Measurements from ENCODE around the gene SPRR2G. TPM values are rescaled to one million over a fixed set of nuclear protein-coding genes. Genes with fewer than 3 reads are reported as not detected.

Gene SPRR2G
- total RNA-seq = not detected
- not detected for polyA plus RNA-seq (2013, experiment 1 of 2)
- polyA plus RNA-seq (2013, experiment 2 of 2) = not detected
- long read RNA-seq, experiment 1 = 0 reads
- long read RNA-seq, experiment 2 = 0 reads
- long read RNA-seq, experiment 3 = 0 reads
- long read RNA-seq, experiment 4 = 0 reads

DNA sequence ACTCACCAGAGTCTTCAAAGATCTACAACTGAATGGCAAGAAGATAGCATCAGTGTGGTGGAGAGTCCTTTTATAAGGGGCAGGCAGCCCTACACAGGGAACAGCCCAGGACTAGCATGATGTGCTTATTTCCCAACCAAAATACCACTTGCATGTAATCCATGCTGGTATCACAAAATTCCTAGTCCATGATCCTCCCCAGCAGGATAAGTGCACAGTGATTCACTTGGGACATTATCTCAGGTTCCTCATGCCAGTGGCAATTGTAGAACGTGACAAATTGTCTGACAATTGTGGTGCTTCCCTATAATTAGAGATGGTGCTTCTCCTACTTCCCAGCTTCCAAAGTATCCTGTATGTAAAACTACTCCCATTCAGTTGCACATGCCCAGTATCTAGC is at the start of gene SPRR2G:
Gene SPRR2G (minus strand): TSS at position 45 of the 400 bp plus-strand sequence. CDS start 780 bp downstream, outside the sequence.
- H3K27me3 Mint-ChIP-seq (ENCODE audit: insufficient read depth) = peaks cover 3% of the 10 kb centered on the region
- no peak within 1 kb of the TSS for H3K27ac ChIP-seq (ENCODE audit: low read depth, low read length)
- no peaks in the 10 kb centered on the region for H3K4me1 Mint-ChIP-seq
- no peak within 1 kb of the TSS for H3K27ac Mint-ChIP-seq
- no peaks in the 10 kb centered on the region for H3K36me3 Mint-ChIP-seq (ENCODE audit: low read depth)
- no peaks in the 10 kb centered on the region for H3K4me1 ChIP-seq (ENCODE audit: control insufficient read depth, insufficient read depth, low read length)
- H3K36me3 ChIP-seq (ENCODE audit: control insufficient read depth, insufficient read depth, low read length) = no peaks in the 10 kb centered on the region
- H3K27me3 ChIP-seq (ENCODE audit: control insufficient read depth, insufficient read depth, low read length, poor library complexity, severe bottlenecking) = no peaks in the 10 kb centered on the region
- no peak within 1 kb of the TSS for H3K4me3 Mint-ChIP-seq
- WGBS, 2 experiments (ENCODE audit: insufficient coverage in 1 of 2, insufficient read length in 1 of 2) = 59 to 100% methylated on average over 1 of the region's 1 CpG
- H3K9ac ChIP-seq (ENCODE audit: extremely low read depth, low read length, poor library complexity, severe bottlenecking) = no peak within 1 kb of the TSS
- no peaks in the 10 kb centered on the region for H3K9me3 Mint-ChIP-seq
- TF ChIP-seq, protein P1, sequence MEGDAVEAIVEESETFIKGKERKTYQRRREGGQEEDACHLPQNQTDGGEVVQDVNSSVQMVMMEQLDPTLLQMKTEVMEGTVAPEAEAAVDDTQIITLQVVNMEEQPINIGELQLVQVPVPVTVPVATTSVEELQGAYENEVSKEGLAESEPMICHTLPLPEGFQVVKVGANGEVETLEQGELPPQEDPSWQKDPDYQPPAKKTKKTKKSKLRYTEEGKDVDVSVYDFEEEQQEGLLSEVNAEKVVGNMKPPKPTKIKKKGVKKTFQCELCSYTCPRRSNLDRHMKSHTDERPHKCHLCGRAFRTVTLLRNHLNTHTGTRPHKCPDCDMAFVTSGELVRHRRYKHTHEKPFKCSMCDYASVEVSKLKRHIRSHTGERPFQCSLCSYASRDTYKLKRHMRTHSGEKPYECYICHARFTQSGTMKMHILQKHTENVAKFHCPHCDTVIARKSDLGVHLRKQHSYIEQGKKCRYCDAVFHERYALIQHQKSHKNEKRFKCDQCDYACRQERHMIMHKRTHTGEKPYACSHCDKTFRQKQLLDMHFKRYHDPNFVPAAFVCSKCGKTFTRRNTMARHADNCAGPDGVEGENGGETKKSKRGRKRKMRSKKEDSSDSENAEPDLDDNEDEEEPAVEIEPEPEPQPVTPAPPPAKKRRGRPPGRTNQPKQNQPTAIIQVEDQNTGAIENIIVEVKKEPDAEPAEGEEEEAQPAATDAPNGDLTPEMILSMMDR (conservative IDR thresholded peaks at IDR 0.05) = no peak
- no peaks in the 10 kb centered on the region for H3K9me3 ChIP-seq (ENCODE audit: control insufficient read depth, low read length)
- DNase-seq = no peak
- H3K4me3 ChIP-seq (ENCODE audit: low read length) = no peak within 1 kb of the TSS

DNA sequence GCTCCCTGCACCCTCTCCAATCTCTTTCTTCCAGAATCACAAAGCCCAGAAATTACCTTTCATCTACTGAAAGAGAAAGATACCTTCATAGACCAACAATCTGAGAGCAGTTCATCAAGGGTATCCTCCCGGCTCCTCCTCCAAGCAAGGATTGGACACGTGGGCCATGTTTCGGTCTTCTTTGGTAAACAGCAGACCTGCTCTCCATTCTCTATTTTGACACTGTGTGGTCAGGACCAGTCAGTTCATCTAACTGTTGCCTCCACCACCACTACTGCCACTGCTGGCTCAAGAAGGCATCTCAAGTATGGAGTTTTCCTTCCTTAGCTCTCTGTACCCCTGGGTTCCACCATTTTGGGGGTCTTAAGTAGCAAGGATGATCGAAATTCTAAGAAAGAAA is 44.5 kb upstream of the SPRR2G start:
- Mint-ChIP-seq H3K36me3 (ENCODE audit: low read depth) (no peaks in the 10 kb centered on the region), H3K4me1 (no peaks in the 10 kb centered on the region), H3K27ac (no peak overlapping the region), H3K9me3 (no peaks in the 10 kb centered on the region), H3K27me3 (ENCODE audit: insufficient read depth) (peaks cover 18% of the 10 kb centered on the region), H3K4me3 (no peak overlapping the region)
- 75 to 88% methylated on average over 3 to 4 of the region's 4 CpGs for WGBS, 2 experiments (ENCODE audit: insufficient coverage in 1 of 2, insufficient read length in 1 of 2)
- H3K36me3 ChIP-seq (ENCODE audit: control insufficient read depth, insufficient read depth, low read length) = no peaks in the 10 kb centered on the region
- H3K4me1 ChIP-seq (ENCODE audit: control insufficient read depth, insufficient read depth, low read length) = no peaks in the 10 kb centered on the region
- no peak overlapping the region for H3K9ac ChIP-seq (ENCODE audit: extremely low read depth, low read length, poor library complexity, severe bottlenecking)
- DNase-seq = no peak
- H3K9me3 ChIP-seq (ENCODE audit: control insufficient read depth, low read length) = no peaks in the 10 kb centered on the region
- H3K27me3 ChIP-seq (ENCODE audit: control insufficient read depth, insufficient read depth, low read length, poor library complexity, severe bottlenecking) = no peaks in the 10 kb centered on the region
- H3K27ac ChIP-seq (ENCODE audit: low read depth, low read length) = no peak overlapping the region
- no peak overlapping the region for H3K4me3 ChIP-seq (ENCODE audit: low read length)
- TF ChIP-seq, protein P1 (conservative IDR thresholded peaks at IDR 0.05) = no peak

DNA sequence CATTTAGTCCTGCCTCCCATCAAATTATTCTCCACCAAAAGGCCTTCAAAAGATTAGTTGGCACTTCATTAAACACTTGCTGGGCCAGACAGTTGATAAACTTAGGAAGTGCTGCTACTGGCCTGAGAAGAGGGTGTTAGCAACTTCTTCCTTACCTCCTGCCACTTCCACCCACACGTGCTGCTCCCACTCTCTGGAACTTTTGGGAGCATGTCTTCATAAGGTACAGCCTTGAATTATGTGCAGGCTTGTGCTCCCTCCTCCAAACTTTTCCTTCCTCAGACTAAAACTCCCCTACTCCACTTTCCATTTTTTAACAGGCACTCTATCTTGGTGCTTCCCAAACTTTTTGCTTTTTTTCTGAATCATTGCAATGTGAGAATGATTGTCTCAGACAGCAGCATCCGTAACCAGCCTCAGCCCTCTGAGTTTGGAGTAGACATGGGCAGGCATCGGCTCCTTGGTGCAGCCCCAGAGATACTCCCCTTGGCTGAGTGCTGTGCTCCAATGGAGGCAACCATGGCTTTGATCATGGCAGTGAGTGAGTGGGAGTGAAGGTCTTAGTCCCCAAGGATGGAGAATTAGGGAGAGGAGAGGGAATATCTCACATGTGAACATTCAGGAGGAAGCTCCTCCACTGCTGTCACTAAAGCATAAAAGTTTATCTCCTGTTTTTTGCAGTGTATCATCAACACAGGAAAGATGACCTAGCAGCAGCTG is 43.8 kb upstream of the SPRR2G start:
- Mint-ChIP-seq H3K27ac (no peak overlapping the region), H3K9me3 (no peaks in the 10 kb centered on the region), H3K4me3 (no peak overlapping the region), H3K27me3 (ENCODE audit: insufficient read depth) (peaks cover 18% of the 10 kb centered on the region), H3K36me3 (ENCODE audit: low read depth) (no peaks in the 10 kb centered on the region), H3K4me1 (no peaks in the 10 kb centered on the region)
- TF ChIP-seq, protein P1 (conservative IDR thresholded peaks at IDR 0.05) = no peak
- no peaks in the 10 kb centered on the region for H3K9me3 ChIP-seq (ENCODE audit: control insufficient read depth, low read length)
- 63 to 78% methylated on average over 3 of the region's 3 CpGs for WGBS, 2 experiments (ENCODE audit: insufficient coverage in 1 of 2, insufficient read length in 1 of 2)
- no peak overlapping the region for H3K9ac ChIP-seq (ENCODE audit: extremely low read depth, low read length, poor library complexity, severe bottlenecking)
- H3K27ac ChIP-seq (ENCODE audit: low read depth, low read length) = no peak overlapping the region
- H3K4me1 ChIP-seq (ENCODE audit: control insufficient read depth, insufficient read depth, low read length) = no peaks in the 10 kb centered on the region
- no peaks in the 10 kb centered on the region for H3K36me3 ChIP-seq (ENCODE audit: control insufficient read depth, insufficient read depth, low read length)
- H3K27me3 ChIP-seq (ENCODE audit: control insufficient read depth, insufficient read depth, low read length, poor library complexity, severe bottlenecking) = no peaks in the 10 kb centered on the region
- no peak overlapping the region for H3K4me3 ChIP-seq (ENCODE audit: low read length)
- DNase-seq = no peak

Measured in endodermal cell (in vitro differentiated cells).